ENCODE data around the gene RCHY1.

GRCh38 chr4:75429208-75429607 lies 85.0 kb downstream of the RCHY1 start:
- no peak for TF ChIP-seq REST (IDR thresholded peaks at IDR 0.05; ENCODE audit: insufficient read depth in 1 of 2, low read depth in 2 of 2, low read length in 2 of 2)
- TF ChIP-seq TAF1 (IDR thresholded peaks at IDR 0.05; ENCODE audit: borderline replicate concordance, insufficient read depth, low read length) = no peak
- TF ChIP-seq POLR2AphosphoS5 (IDR thresholded peaks at IDR 0.05; ENCODE audit: low read depth, low read length) = no peak
